ENCODE results near the gene TNS1. TPM values are rescaled to one million over a fixed set of nuclear protein-coding genes. Genes with fewer than 3 reads are reported as not detected.

Gene TNS1
- total RNA-seq, 2 donors from 2014 or later: 3.3 to 4.2 TPM

DNA sequence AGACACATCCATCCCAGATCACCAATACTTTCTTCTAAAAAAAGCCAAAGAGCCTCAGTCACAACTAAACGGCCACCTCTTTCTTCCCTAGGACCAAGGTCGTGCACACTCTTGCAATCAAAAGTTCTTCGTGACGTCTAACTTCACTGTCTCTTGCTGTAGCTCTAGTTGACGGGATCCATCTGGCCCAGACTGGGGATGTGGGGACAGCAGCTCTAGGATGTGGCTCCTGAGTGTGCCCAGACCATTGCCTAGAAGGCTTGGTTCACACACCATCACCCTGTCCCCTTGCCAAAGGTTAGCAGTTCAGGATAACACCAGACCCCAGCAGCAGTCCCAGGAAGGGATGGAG lies 98.2 kb downstream of the TNS1 start:
- Mint-ChIP-seq H3K9me3 (no peaks in the 10 kb centered on the region), H3K4me1 (peaks cover 19% of the 10 kb centered on the region), H3K36me3 (ENCODE audit: low read depth) (no peaks in the 10 kb centered on the region), H3K27ac (no peak overlapping the region), H3K27me3 (ENCODE audit: insufficient read depth) (no peaks in the 10 kb centered on the region), H3K4me3 (no peak overlapping the region)
- Histone ChIP-seq H3K4me3 (ENCODE audit: low read length) (no peak overlapping the region), H3K27me3 (ENCODE audit: control insufficient read depth, insufficient read depth, low read length, poor library complexity, severe bottlenecking) (no peaks in the 10 kb centered on the region), H3K4me1 (ENCODE audit: control insufficient read depth, insufficient read depth, low read length) (peaks cover 3% of the 10 kb centered on the region), H3K9ac (ENCODE audit: extremely low read depth, low read length, poor library complexity, severe bottlenecking) (no peak overlapping the region), H3K27ac (ENCODE audit: low read depth, low read length) (no peak overlapping the region), H3K9me3 (ENCODE audit: control insufficient read depth, low read length) (no peaks in the 10 kb centered on the region), H3K36me3 (ENCODE audit: control insufficient read depth, insufficient read depth, low read length) (no peaks in the 10 kb centered on the region)
- WGBS, 2 experiments (ENCODE audit: insufficient coverage in 1 of 2, insufficient read length in 1 of 2): 84 to 97% methylated on average over 5 of the region's 5 CpGs
- DNase-seq: no peak
- TF ChIP-seq, protein P1, sequence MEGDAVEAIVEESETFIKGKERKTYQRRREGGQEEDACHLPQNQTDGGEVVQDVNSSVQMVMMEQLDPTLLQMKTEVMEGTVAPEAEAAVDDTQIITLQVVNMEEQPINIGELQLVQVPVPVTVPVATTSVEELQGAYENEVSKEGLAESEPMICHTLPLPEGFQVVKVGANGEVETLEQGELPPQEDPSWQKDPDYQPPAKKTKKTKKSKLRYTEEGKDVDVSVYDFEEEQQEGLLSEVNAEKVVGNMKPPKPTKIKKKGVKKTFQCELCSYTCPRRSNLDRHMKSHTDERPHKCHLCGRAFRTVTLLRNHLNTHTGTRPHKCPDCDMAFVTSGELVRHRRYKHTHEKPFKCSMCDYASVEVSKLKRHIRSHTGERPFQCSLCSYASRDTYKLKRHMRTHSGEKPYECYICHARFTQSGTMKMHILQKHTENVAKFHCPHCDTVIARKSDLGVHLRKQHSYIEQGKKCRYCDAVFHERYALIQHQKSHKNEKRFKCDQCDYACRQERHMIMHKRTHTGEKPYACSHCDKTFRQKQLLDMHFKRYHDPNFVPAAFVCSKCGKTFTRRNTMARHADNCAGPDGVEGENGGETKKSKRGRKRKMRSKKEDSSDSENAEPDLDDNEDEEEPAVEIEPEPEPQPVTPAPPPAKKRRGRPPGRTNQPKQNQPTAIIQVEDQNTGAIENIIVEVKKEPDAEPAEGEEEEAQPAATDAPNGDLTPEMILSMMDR (conservative IDR thresholded peaks at IDR 0.05): no peak

DNA sequence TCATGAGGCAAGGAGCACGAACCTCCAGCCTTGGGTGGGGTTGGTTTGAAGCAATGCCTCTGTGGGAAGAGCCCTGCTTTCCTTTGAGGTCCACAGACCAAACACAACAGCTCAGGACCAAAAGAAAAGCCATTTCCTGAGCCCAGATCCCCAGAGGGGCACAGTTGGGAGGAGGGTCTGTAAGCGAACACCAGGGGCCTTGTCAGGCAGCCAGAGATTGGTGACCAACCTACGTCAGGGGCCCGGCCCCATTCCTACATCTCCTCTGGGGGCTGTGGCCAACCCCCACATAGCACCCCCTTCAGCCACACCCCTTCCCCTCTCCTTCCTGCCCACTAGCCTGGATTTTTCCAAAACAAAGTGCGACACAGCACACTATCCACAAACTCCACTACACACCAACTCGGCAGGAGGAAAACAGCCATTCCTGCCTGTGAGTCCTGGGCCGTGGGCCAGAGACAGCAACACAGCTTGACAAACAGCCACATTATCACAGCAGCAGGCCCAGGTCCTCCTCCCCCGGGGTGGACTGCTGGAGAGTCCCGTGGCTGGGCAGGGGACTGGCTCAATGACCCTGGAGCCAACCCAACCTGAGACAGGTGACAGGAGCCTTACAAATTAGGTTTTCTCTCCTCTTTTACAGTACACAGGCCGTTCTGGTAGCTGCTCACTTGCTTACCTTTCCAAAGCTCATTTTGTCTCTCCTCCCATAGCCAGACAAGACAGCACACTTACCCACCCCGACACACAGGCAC lies 98.8 kb downstream of the TNS1 start:
- no peak overlapping the region for H3K9ac ChIP-seq (ENCODE audit: extremely low read depth, low read length, poor library complexity, severe bottlenecking)
- TF ChIP-seq, protein P1 (conservative IDR thresholded peaks at IDR 0.05): no peak
- Mint-ChIP-seq H3K9me3 (no peaks in the 10 kb centered on the region), H3K4me3 (no peak overlapping the region), H3K27me3 (ENCODE audit: insufficient read depth) (no peaks in the 10 kb centered on the region), H3K27ac (no peak overlapping the region), H3K4me1 (peaks cover 19% of the 10 kb centered on the region), H3K36me3 (ENCODE audit: low read depth) (no peaks in the 10 kb centered on the region)
- no peak overlapping the region for H3K4me3 ChIP-seq (ENCODE audit: low read length)
- peaks cover 3% of the 10 kb centered on the region for H3K4me1 ChIP-seq (ENCODE audit: control insufficient read depth, insufficient read depth, low read length)
- H3K36me3 ChIP-seq (ENCODE audit: control insufficient read depth, insufficient read depth, low read length): no peaks in the 10 kb centered on the region
- H3K27me3 ChIP-seq (ENCODE audit: control insufficient read depth, insufficient read depth, low read length, poor library complexity, severe bottlenecking): no peaks in the 10 kb centered on the region
- no peak for DNase-seq
- WGBS, 2 experiments (ENCODE audit: insufficient coverage in 1 of 2, insufficient read length in 1 of 2): 84 to 86% methylated on average over 4 to 11 of the region's 11 CpGs
- no peak overlapping the region for H3K27ac ChIP-seq (ENCODE audit: low read depth, low read length)
- H3K9me3 ChIP-seq (ENCODE audit: control insufficient read depth, low read length): no peaks in the 10 kb centered on the region

DNA sequence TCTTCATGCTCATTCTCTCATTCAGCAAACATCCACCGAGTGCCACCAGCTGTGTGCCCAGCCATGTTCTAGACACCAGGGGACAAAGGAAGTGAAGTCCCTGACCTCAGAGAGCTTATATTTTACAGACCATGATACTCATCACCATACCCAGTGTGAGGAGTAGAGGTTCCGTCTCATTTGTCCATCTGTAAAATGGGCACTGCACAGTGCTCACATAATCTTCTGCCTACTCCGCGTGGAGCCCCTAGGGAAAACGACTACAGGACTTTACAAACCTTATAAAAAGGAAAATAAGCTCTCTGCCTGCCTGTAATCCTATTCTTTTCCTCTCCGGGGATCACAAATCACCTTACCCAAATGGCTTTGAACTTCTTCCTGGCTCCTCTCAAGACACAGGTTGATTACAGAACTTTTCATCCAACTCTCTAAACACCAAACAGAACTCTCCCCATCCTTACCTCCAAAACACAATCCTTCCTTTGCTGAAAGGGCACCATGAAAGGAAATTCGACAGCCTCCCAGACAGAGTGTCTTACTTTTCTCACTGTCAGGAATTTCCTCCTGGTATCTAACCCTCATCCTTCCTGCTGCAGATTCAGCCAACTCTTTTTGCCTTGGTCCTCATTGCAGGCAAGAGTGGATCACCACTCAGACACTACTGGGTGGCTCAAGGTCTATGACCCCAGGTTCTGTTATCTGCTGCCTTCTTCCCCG lies 99.5 kb downstream of the TNS1 start:
- no peak overlapping the region for H3K4me3 Mint-ChIP-seq
- no peak overlapping the region for H3K4me3 ChIP-seq (ENCODE audit: low read length)
- H3K4me1 Mint-ChIP-seq: peaks cover 19% of the 10 kb centered on the region
- no peaks in the 10 kb centered on the region for H3K27me3 Mint-ChIP-seq (ENCODE audit: insufficient read depth)
- no peak for DNase-seq
- peaks cover 3% of the 10 kb centered on the region for H3K4me1 ChIP-seq (ENCODE audit: control insufficient read depth, insufficient read depth, low read length)
- H3K27ac ChIP-seq (ENCODE audit: low read depth, low read length): no peak overlapping the region
- no peaks in the 10 kb centered on the region for H3K36me3 ChIP-seq (ENCODE audit: control insufficient read depth, insufficient read depth, low read length)
- no peaks in the 10 kb centered on the region for H3K9me3 ChIP-seq (ENCODE audit: control insufficient read depth, low read length)
- no peak overlapping the region for H3K27ac Mint-ChIP-seq
- H3K27me3 ChIP-seq (ENCODE audit: control insufficient read depth, insufficient read depth, low read length, poor library complexity, severe bottlenecking): no peaks in the 10 kb centered on the region
- WGBS, 2 experiments (ENCODE audit: insufficient coverage in 1 of 2, insufficient read length in 1 of 2): 91 to 96% methylated on average over 7 to 8 of the region's 8 CpGs
- TF ChIP-seq, protein P1 (conservative IDR thresholded peaks at IDR 0.05): no peak
- H3K9ac ChIP-seq (ENCODE audit: extremely low read depth, low read length, poor library complexity, severe bottlenecking): no peak overlapping the region
- H3K36me3 Mint-ChIP-seq (ENCODE audit: low read depth): no peaks in the 10 kb centered on the region
- no peaks in the 10 kb centered on the region for H3K9me3 Mint-ChIP-seq
